ENCODE measurements around the gene SNHG17.
"Not testable (repeated sequence)": the region's sequence is repeated elsewhere in the genome, so short reads cannot be mapped to it uniquely, and the experiment has no call there.

- TF ChIP-seq CTCF (IDR thresholded peaks at IDR 0.05); POLR2AphosphoS5 (IDR thresholded peaks at IDR 0.05); EP300 (IDR thresholded peaks at IDR 0.05; ENCODE audit: low read depth): not testable (repeated sequence)
These were observed 2.3 kb downstream of the SNHG17 start for GRCh38 chr20:38432870-38433269.
